ENCODE results near the gene DDX23. TPM values are rescaled to one million over a fixed set of nuclear protein-coding genes. Genes with fewer than 3 reads are reported as not detected.
A peak's percentile ranks its signal among the peaks of the same experiment; 100 is the strongest.

DDX23 gene
- total RNA-seq, 1 donor from 2014 or later, result 48.8 TPM

GRCh38 chr12:48822711-48823110, 29.3 kb downstream of the DDX23 start:
- no peak for DNase-seq

GRCh38 chr12:48822139-48822538, 29.8 kb downstream of the DDX23 start:
- DNase-seq, result no peak

DNA sequence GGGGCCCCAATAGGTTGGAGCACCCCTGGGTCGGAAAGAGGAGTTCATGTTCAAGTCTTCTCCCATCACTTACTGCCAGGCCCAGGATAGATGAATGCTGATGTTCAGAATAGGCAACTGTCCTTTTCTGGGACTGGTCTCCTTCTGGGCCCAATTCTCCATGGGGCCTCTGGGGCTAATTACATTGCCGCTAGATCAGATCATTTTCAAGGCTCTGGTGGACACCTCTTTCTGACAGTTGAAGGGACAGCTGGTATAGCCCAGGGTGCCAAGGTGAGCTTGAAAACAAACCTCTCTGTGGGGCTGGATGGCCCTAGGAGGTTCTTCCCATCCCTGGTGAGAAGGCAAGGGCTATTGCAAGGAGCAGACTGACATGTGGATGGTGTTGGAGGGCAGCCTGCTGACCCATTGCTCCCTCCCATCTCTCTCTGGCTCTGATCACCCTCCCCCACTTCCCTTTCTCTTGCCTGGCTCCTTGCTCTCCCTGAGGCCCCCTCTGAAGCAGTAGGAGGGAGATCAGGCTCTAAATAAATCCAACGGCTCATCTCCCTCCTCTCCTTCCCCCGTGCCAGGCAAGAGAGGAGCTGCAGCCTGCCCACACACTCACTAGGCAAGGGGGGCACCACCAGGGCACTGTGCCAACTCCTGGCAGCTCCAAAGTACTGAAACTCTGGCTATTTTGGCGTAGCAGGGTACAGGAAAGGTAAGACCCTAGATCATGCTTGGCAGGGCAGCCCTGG, 31.8 kb downstream of the DDX23 start:
- no peak for DNase-seq

DNA sequence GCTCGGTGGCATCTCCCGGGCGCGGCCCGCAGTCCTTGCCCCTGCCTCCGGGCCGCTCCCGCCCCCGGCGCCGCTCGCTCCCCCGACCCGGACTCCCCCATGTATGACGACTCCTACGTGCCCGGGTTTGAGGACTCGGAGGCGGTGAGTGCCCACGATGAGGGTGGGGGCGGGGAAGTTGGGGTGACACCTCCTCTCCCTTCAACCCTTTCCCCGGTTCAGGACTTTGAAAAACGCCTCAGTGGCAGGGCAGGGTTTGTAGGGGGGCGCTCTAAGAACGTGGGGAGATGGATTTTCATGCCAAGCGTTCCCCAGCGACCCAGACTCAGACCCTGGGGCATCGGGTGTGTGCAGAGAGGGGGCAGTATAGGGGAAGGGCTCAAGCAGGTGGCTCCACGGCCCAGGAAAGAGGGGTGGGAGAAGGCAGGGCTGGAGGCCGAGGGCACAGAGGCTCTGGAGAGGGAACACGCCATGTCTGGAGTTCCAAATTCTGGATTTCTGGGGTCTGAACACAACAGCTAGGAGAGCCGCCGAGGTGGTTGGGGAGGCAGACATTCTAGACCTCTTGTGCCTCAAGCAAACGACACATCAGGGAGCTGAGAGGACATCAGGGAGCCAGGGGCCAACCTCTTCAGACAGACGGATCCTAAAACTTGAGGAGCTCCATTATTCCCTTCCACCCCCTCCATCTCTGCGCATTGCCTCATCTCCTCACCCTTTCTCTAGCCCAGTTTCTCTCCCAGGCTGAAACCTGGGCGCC, 33.0 kb downstream of the DDX23 start:
- DNase-seq, result no peak

GRCh38 chr12:48817873-48818830, 33.8 kb downstream of the DDX23 start, which contains the start of gene CACNB3:
TSS of gene CACNB3 (plus strand) at chr12:48818496. CDS start at chr12:48818930, 434 bp downstream.
- peak; percentile 30 for DNase-seq

DNA sequence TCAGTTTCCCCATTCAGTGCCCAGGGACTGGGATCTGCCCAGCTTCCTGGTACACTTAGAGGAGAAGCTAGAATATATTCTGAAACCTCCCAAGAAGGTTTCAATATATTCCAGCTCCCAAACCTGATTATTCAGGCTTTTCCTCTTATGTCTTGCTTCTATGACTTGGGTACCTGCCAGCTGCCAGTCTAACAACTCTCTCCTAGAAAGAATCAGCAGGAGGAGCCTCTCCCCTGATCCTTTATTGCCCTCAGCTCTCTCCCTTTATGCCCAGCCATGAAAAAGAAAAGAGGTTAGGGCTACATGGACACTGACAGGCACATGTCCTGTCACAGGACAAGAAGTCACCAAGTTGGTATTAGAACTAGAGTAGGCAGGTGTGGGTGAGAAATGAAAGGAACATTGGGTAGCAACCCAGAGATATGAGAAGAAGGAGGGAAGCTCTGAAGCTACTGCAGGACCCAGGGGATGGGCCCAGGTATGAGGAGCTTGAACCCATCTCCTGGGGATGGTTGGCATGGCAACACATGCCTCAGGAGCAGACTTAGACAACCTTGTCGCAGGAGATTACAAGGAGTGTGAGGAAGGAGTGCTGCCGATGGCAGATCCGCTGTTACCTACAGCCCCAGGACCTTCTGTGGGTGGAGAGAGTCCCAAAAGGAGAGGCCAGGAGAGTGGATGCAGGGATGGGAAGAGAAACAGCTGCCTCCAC, 35.7 kb downstream of the DDX23 start:
- no peak for DNase-seq

DNA sequence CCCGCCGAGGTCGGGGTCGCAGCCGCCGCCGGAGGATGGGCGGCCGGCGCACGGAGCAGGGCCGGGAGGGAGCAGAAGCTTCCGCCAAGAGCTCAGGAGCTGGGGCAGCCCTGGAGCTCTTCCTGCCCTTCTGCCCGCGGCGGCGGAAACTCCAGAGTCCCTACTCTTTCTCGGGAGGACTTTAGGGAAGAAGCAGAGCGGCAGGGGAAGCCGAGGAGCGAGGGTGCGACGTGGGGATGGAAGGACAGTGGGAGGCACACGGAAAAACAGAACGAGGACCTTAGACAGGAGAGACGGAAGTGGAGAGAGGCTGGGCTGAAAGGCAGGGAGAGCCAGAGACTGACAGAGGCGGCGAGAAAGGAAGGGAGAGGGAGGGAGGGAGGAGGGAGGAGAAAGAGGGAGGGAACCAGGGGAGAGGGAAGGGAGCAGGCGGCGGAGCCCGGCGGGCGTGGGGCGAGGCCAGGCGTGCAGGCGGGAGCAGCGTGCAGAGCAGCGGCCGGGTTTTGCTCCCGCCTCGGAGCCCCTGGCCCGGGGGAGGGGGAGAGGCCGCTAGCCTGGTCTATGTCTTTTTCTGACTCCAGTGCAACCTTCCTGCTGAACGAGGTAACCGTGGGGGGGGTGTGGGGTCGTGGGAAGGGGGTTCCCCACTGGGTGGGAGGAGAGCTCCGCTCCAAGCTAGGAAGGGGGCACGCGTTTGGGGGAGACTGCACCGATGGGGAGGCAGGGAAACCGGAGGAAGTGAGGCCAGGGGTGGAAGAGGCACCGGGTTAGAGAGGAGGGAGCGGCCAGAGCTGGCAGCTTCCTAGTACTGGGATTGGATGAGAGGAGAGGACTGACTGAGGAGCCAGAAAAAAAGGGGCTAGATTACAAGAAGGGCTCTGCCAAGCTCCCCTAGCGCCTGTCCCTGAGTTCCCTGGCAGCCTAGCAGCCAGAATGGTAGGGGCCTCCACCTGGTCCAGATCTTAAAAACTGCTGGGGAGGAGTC, 36.5 kb downstream of the DDX23 start:
- DNase-seq, result peak; percentile 72

- no peak for DNase-seq
Observed at GRCh38 chr12:48814262-48815125, 37.5 kb downstream of the DDX23 start.

DNA sequence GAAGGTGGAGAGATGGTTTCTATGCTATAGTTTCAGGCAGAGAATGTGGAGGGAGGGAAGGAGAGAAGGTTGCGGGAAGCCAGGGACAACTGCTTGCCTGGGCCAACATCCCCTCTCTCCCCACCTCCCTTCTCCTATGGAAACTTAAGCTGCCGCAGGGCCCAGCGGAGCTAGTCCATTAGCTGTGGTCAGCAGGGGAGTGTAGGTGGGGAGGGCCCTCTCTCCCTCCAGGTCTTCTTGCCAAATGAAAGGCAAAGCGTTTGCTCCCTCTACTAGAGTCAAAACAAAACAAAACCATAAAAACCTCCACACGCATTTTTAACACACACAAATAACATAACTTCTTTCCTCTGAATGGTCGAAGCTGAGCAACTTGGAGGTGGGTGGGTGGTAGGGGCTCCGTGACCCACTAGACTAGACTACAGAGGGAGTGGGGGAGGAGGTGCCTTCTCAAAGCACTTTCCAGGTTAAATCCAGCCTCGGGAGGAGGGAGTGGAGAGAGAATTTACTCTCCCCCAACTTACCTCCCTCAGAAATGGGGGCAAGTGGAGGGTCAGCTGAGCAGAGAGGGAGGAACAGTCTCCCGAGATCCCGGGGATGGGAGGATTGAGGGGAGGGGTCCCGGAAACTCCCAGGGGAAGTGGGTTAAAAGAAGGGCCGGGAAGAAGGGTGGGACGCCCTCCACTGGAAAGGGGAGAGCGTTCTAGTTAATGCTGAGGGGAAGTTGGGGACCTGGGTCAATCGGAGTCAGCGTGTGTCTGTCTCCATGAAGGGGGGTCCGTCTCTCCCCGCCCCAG, 38.3 kb downstream of the DDX23 start:
- no peak for DNase-seq

GRCh38 chr12:48812389-48812788, 39.6 kb downstream of the DDX23 start:
- DNase-seq, result no peak

DNA sequence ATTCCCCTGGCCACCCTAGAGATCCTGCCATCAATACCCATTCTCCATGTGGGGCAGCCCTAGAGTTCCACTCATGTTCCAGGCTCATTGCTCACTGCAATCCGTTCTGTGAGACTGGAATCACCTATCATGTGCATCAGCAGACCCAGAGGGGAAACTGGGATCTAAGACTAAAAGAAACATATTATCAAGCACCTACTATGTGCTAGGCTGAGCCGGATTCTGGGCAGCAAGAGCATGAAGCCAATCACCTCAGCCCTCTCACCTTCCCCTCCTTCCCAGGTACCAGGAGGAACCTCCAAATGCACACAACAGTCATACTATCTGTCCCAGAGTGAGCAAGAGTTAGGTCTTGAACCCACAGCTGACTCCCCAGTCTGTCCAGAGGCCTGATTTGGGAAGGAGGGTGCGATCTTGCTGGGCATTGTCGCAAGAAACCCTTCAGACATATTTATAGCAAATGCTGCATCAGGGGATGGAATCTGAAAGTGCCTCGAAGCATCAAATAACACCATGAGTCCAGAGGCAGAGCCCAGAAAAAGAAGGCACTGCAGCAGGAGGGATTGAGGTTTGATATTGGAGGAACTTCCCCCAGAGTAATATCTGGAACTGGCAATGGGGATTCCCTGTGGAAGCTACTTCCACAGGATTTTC, 40.4 kb downstream of the DDX23 start:
- no peak for DNase-seq

DNA sequence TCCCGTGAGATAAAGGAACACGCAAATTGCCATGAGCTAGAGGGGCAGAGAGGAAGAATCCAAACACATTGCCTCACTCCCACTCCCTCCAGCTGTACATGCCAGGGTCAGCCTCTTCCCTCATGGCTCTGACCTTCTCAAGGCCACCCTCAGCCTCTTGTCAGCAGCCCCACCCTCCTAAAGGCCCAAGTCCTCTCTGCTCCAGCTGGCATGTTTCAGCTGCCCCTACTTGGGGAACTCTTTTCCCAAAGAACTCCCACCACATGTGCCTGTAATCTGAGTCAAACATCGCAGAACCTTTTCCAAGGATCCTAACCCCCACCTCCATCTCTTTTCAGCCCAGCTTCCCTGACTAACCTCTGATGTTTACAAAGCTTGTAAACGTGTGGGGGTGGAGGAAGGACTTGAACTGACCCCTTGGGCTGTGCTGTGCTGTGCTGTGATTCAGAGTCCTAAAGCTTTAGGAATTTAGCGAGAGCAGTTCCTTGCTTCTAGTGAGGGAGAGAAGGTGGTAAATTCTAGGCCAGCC, 41.0 kb downstream of the DDX23 start:
- no peak for DNase-seq

GRCh38 chr12:48807981-48808380, 44.0 kb downstream of the DDX23 start:
- no peak for DNase-seq

- DNase-seq, result no peak
Observed at GRCh38 chr12:48803675-48804074, 48.3 kb downstream of the DDX23 start.

DNA sequence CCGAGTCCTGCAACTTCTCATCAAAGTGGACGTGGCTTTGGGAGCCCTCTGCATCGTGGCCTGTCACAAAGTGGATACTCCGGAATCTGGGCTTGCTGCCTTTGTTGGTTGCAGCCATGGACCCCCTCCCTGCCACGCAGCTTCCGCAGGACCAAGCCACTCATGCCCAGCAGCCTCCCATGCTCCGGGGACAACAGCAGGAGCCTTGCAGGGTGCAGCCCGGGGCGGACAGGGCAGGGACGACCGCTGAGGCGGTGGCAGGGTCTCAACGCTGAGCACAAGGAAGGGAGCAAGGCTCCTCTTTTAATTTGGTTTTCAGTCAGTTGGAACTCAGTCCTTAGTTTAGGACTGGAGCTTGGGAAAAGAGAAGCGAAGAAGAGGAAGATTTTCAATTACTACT, 51.0 kb downstream of the DDX23 start:
- no peak for DNase-seq

DNA sequence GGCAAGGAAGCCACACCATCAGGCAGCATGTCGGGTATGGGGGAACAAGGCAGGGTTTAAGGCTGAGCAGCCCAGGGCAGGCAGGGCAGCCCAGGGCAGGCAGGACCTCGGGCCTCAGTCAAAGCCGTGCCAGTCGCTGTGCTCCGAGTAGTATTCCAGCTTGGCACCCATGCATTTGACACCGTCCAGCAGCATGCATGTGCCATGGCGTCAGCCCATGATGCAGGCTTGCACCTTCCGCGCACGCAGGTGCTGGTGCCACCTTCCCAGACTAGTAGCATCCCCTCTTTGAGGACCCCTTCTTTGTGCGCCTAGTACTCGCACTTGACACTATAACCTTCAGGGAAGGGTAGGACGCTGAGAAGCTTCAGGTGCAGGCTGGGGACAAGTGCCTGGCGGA, 51.5 kb downstream of the DDX23 start:
- no peak for DNase-seq

GRCh38 chr12:48796976-48797375, 55.0 kb downstream of the DDX23 start:
- no peak for DNase-seq
